ENCODE measurements around the gene ARMC2.

DNA sequence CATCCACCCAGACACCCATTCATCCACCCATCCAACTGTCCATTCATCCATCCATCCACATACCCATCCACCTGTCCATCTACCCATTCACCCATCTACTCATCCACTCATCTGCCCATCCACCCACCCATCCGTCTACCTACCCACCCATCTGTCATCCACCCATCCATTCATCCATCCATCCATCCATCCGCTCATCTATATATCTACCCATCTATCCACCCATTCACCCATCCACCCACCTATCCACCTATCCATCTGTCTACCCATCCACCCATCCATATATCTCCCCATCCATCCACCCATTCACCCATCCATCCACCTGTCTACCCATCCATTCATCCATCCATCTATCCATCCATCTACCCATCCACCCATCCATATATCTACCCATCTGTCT, 30.7 kb downstream of the ARMC2 start:
- TF ChIP-seq POLR2A (IDR thresholded peaks at IDR 0.05; ENCODE audit: low read length) (no peak), GATA1 (IDR thresholded peaks at IDR 0.05; ENCODE audit: low read depth, low read length) (no peak)

Measured in erythroblast (primary cell).